ENCODE data around the gene TASP1. TPM values are rescaled to one million over a fixed set of nuclear protein-coding genes. Genes with fewer than 3 reads are reported as not detected.

The TASP1 gene
- total and polyA plus RNA-seq, 12 donors: 3.6 to 13.0 (median 9.6) TPM

GRCh38 chr20:13563854-13564253 is 74.9 kb downstream of the TASP1 start:
- Histone ChIP-seq H3K27me3 (no peaks in the 10 kb centered on the region), H3K27ac (no peak overlapping the region), H3K4me3 (no peak overlapping the region), H3K4me1 (replicated peaks in 1 of 2) (peaks cover 0 to 4% of the 10 kb centered on the region in 2 donors), H3K9me3 (replicated peaks in 1 of 3) (peaks cover 0 to 7% (median 0%) of the 10 kb centered on the region in 3 donors), H3K36me3 (replicated peaks in 1 of 2) (no peaks in the 10 kb centered on the region)
- 93 to 100% (median 99%) methylated on average over 1 of the region's 1 CpG for WGBS, 4 donors
- TF ChIP-seq CTCF (IDR thresholded peaks at IDR 0.05) (no peak), POLR2A (IDR thresholded peaks at IDR 0.05) (no peak)
- DNase-seq: no peak
- intact Hi-C loops (cut with DNase I): no loop called here

GRCh38 chr20:13554706-13555105 is 84.0 kb downstream of the TASP1 start:
- H3K4me1 ChIP-seq (replicated peaks in 1 of 2): no peaks in the 10 kb centered on the region
- no peak overlapping the region for H3K4me3 ChIP-seq
- no peaks in the 10 kb centered on the region for H3K36me3 ChIP-seq (replicated peaks in 1 of 2)
- no peak overlapping the region for H3K27ac ChIP-seq
- no peaks in the 10 kb centered on the region for H3K27me3 ChIP-seq
- DNase-seq: peak in 3 of 7 donors; percentile 18 to 19 (median 18)
- TF ChIP-seq CTCF (IDR thresholded peaks at IDR 0.05): no peak
- no peaks in the 10 kb centered on the region for H3K9me3 ChIP-seq (replicated peaks in 1 of 3)
- intact Hi-C loops (cut with DNase I): no loop called here
- 92 to 98% (median 95%) methylated on average over 1 of the region's 1 CpG for WGBS, 4 donors

GRCh38 chr20:13554076-13554475 is 84.7 kb downstream of the TASP1 start:
- intact Hi-C loops (cut with DNase I): no loop called here
- Histone ChIP-seq H3K36me3 (replicated peaks in 1 of 2) (no peaks in the 10 kb centered on the region), H3K9me3 (replicated peaks in 1 of 3) (no peaks in the 10 kb centered on the region), H3K27ac (no peak overlapping the region), H3K4me3 (no peak overlapping the region), H3K4me1 (replicated peaks in 1 of 2) (no peaks in the 10 kb centered on the region), H3K27me3 (no peaks in the 10 kb centered on the region)
- no peak for TF ChIP-seq POLR2A (IDR thresholded peaks at IDR 0.05)
- TF ChIP-seq CTCF (IDR thresholded peaks at IDR 0.05): no peak
- peak in 1 of 7 donors; percentile 7 for DNase-seq
- 85 to 94% (median 91%) methylated on average over 3 of the region's 3 CpGs for WGBS, 4 donors

- no peaks in the 10 kb centered on the region for H3K4me1 ChIP-seq (replicated peaks in 1 of 2)
- no peak for TF ChIP-seq POLR2A (IDR thresholded peaks at IDR 0.05)
- no peak for TF ChIP-seq CTCF (IDR thresholded peaks at IDR 0.05)
- intact Hi-C loops (cut with DNase I): no loop called here
- H3K9me3 ChIP-seq (replicated peaks in 1 of 3): peaks cover 0 to 2% (median 0%) of the 10 kb centered on the region in 3 donors
- no peaks in the 10 kb centered on the region for H3K36me3 ChIP-seq (replicated peaks in 1 of 2)
- H3K4me3 ChIP-seq: no peak overlapping the region
- DNase-seq: no peak
- no peak overlapping the region for H3K27ac ChIP-seq
- no peaks in the 10 kb centered on the region for H3K27me3 ChIP-seq
- WGBS, 4 donors: 89 to 92% (median 91%) methylated on average over 5 of the region's 5 CpGs
Observed at GRCh38 chr20:13552061-13552460, 86.7 kb downstream of the TASP1 start.
